ENCODE results near the gene ROBO1. TPM values are rescaled to one million over a fixed set of nuclear protein-coding genes. Genes with fewer than 3 reads are reported as not detected.

The ROBO1 gene
- total and polyA plus RNA-seq, 4 donors: 1.0 to 30.3 (median 3.9) TPM

GRCh38 chr3:79670178-79670577, 97.6 kb downstream of the ROBO1 start (continued):
- TF ChIP-seq, protein P1, sequence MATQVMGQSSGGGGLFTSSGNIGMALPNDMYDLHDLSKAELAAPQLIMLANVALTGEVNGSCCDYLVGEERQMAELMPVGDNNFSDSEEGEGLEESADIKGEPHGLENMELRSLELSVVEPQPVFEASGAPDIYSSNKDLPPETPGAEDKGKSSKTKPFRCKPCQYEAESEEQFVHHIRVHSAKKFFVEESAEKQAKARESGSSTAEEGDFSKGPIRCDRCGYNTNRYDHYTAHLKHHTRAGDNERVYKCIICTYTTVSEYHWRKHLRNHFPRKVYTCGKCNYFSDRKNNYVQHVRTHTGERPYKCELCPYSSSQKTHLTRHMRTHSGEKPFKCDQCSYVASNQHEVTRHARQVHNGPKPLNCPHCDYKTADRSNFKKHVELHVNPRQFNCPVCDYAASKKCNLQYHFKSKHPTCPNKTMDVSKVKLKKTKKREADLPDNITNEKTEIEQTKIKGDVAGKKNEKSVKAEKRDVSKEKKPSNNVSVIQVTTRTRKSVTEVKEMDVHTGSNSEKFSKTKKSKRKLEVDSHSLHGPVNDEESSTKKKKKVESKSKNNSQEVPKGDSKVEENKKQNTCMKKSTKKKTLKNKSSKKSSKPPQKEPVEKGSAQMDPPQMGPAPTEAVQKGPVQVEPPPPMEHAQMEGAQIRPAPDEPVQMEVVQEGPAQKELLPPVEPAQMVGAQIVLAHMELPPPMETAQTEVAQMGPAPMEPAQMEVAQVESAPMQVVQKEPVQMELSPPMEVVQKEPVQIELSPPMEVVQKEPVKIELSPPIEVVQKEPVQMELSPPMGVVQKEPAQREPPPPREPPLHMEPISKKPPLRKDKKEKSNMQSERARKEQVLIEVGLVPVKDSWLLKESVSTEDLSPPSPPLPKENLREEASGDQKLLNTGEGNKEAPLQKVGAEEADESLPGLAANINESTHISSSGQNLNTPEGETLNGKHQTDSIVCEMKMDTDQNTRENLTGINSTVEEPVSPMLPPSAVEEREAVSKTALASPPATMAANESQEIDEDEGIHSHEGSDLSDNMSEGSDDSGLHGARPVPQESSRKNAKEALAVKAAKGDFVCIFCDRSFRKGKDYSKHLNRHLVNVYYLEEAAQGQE (IDR thresholded peaks at IDR 0.05): no peak
- no peak for TF ChIP-seq YY1 (IDR thresholded peaks at IDR 0.05)
- no peak for TF ChIP-seq NR2F2 (IDR thresholded peaks at IDR 0.05)
- no peak for TF ChIP-seq TAF1 (conservative IDR thresholded peaks at IDR 0.05)
- TF ChIP-seq SP1 (IDR thresholded peaks at IDR 0.05): no peak

DNA sequence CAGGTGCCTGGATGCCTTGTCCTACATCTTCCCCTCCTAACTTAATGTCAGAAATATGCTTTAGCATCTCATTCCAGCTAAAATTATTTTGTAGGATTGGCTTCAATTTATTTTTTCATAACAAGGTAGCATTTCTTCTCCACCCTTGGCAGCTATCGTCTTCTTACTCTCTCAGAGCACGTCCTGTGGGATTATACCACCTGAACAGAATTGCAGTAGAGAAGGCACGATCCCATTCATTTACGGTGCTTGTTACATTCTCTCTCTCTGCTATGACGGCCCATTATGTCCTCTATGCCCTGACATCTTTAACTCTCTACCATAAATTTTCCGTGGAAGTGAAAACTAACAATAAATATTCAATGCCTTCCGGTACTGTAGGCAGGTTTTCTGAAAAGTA, 103.3 kb downstream of the ROBO1 start:
- Histone ChIP-seq H3K9me3 (ENCODE audit: control insufficient read depth in 4 of 4, low read length in 3 of 4) (peaks cover 0 to 7% (median 0%) of the 10 kb centered on the region in 4 donors), H3K4me3 (ENCODE audit: low read depth in 1 of 3, low read length in 3 of 3) (no peak overlapping the region), H3K9ac (ENCODE audit: low read depth in 1 of 2, low read length in 2 of 2) (no peak overlapping the region), H3K36me3 (ENCODE audit: control insufficient read depth in 4 of 4, insufficient read depth in 3 of 4, low read depth in 1 of 4, low read length in 3 of 4) (no peaks in the 10 kb centered on the region), H3K27me3 (ENCODE audit: control insufficient read depth in 4 of 4, insufficient read depth in 4 of 4, low read length in 3 of 4) (no peaks in the 10 kb centered on the region), H3K4me1 (ENCODE audit: control insufficient read depth in 4 of 4, insufficient read depth in 4 of 4, low read length in 3 of 4) (no peaks in the 10 kb centered on the region), H3K27ac (ENCODE audit: low read depth in 1 of 2, low read length in 2 of 2) (no peak overlapping the region)
- WGBS: 80% methylated on average over 7 of the region's 7 CpGs
- no peak for DNase-seq (ENCODE audit: low spot score)
- no peak for TF ChIP-seq ATF3 (IDR thresholded peaks at IDR 0.05)
- TF ChIP-seq HNF4A (conservative IDR thresholded peaks at IDR 0.05): no peak
- no peak for TF ChIP-seq SP1 (IDR thresholded peaks at IDR 0.05)
- TF ChIP-seq RAD21 (IDR thresholded peaks at IDR 0.05): no peak
- no peak for TF ChIP-seq MAX (IDR thresholded peaks at IDR 0.05)
- TF ChIP-seq CTCF (IDR thresholded peaks at IDR 0.05; ENCODE audit: low read depth, low read length, missing input control): no peak
- TF ChIP-seq, protein P1 (IDR thresholded peaks at IDR 0.05): no peak
- TF ChIP-seq FOXA2 (IDR thresholded peaks at IDR 0.05): no peak
- no peak for TF ChIP-seq RXRA (IDR thresholded peaks at IDR 0.05)
- TF ChIP-seq FOXA1 (IDR thresholded peaks at IDR 0.05): no peak
- no peak for TF ChIP-seq EGR1 (IDR thresholded peaks at IDR 0.05; ENCODE audit: low read depth in 2 of 2)
- TF ChIP-seq, protein P2, sequence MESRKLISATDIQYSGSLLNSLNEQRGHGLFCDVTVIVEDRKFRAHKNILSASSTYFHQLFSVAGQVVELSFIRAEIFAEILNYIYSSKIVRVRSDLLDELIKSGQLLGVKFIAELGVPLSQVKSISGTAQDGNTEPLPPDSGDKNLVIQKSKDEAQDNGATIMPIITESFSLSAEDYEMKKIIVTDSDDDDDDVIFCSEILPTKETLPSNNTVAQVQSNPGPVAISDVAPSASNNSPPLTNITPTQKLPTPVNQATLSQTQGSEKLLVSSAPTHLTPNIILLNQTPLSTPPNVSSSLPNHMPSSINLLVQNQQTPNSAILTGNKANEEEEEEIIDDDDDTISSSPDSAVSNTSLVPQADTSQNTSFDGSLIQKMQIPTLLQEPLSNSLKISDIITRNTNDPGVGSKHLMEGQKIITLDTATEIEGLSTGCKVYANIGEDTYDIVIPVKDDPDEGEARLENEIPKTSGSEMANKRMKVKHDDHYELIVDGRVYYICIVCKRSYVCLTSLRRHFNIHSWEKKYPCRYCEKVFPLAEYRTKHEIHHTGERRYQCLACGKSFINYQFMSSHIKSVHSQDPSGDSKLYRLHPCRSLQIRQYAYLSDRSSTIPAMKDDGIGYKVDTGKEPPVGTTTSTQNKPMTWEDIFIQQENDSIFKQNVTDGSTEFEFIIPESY (IDR thresholded peaks at IDR 0.05): no peak
- TF ChIP-seq HNF4G (IDR thresholded peaks at IDR 0.05): no peak
- no peak for TF ChIP-seq NR2F2 (IDR thresholded peaks at IDR 0.05)
- no peak for TF ChIP-seq JUND (IDR thresholded peaks at IDR 0.05)
- TF ChIP-seq GABPA (IDR thresholded peaks at IDR 0.05 in 1 of 2, conservative IDR thresholded peaks at IDR 0.05 in 1 of 2): no peak
- no peak for TF ChIP-seq TAF1 (conservative IDR thresholded peaks at IDR 0.05)
- no peak for TF ChIP-seq YY1 (IDR thresholded peaks at IDR 0.05)
